ENCODE results near the gene WDR35.

Gene WDR35

DNA sequence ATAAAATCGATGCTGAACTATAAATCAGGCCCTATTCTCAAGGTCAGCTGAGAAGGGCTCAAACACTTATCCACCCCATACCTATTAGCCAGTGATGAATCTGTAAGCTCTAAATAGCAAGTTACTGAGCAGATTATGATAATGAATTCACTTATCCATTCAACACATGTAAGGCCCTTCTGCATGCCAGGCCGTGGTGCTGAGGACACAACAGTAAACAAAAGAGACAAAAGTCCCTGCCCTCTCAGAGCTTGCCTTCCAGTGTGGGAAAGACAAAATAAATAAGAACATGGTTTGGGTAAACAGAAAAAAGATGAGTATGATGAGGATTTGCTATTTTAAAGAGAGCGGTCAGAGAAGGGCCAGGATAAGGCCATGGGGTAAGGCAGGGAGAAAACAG is 99.8 kb downstream of the WDR35 start:
- TF ChIP-seq POLR2A (IDR thresholded peaks at IDR 0.05; ENCODE audit: low read depth, low read length) (no peak), POLR2AphosphoS5 (IDR thresholded peaks at IDR 0.05; ENCODE audit: low read depth, low read length) (no peak), SPI1 (IDR thresholded peaks at IDR 0.05; ENCODE audit: low read depth, low read length) (no peak), PAX5 (IDR thresholded peaks at IDR 0.05; ENCODE audit: insufficient read depth, low read length, severe bottlenecking) (no peak), POU2F2 (IDR thresholded peaks at IDR 0.05; ENCODE audit: low read depth, low read length) (no peak), TAF1 (IDR thresholded peaks at IDR 0.05; ENCODE audit: low read depth, low read length) (no peak)
- DNase-seq (ENCODE audit: insufficient read length, low spot score), result no peak
- no peak for FAIRE-seq

DNA sequence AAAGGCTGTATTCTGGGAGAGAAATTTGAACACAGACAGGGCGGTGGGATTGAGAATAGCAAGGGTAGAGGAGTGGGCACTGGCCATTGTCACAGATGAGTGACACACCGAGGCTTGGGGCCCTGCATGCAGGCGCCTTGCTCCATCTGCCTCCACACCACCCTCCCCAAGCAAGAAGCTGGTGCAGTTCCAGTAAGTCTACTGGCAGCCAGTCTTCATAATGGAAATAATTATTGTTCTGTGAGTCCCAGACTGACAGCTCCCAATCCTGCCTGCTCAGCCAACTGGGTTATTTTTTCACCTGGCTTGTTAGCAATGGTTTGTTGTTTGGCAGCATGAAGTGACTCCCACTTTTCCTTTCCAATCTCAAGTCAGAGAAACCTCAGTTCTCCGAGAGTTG is 101.1 kb downstream of the WDR35 start:
- FAIRE-seq (no peak), DNase-seq (ENCODE audit: insufficient read length, low spot score) (no peak)
- TF ChIP-seq SPI1 (IDR thresholded peaks at IDR 0.05; ENCODE audit: low read depth, low read length) (no peak), PAX5 (IDR thresholded peaks at IDR 0.05; ENCODE audit: insufficient read depth, low read length, severe bottlenecking) (no peak), POU2F2 (IDR thresholded peaks at IDR 0.05; ENCODE audit: low read depth, low read length) (no peak), POLR2AphosphoS5 (IDR thresholded peaks at IDR 0.05; ENCODE audit: low read depth, low read length) (no peak), TAF1 (IDR thresholded peaks at IDR 0.05; ENCODE audit: low read depth, low read length) (no peak), POLR2A (IDR thresholded peaks at IDR 0.05; ENCODE audit: low read depth, low read length) (no peak)

DNA sequence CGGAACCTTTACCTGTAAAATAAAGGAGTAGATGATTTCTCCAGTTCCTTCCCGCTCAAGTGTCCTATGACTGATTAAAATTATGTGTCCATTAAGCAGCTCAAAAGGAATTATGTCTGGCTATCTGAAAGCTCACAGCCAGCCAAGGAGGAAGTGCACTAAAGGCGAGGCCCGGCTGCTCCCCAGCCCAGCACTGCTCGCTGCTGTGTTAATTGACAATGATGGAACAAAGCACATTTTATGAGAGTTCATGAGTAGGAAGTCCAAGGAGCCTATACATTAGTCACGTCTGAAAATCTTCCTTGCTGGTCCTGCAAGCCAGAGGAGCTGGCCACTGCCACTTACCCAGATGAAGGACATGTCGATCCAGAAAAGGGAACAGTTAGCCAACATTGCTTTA is 102.4 kb downstream of the WDR35 start:
- no peak for FAIRE-seq
- TF ChIP-seq POLR2A (IDR thresholded peaks at IDR 0.05; ENCODE audit: low read depth, low read length) (no peak), TAF1 (IDR thresholded peaks at IDR 0.05; ENCODE audit: low read depth, low read length) (no peak), PAX5 (IDR thresholded peaks at IDR 0.05; ENCODE audit: insufficient read depth, low read length, severe bottlenecking) (no peak), SPI1 (IDR thresholded peaks at IDR 0.05; ENCODE audit: low read depth, low read length) (no peak), POLR2AphosphoS5 (IDR thresholded peaks at IDR 0.05; ENCODE audit: low read depth, low read length) (no peak), POU2F2 (IDR thresholded peaks at IDR 0.05; ENCODE audit: low read depth, low read length) (no peak)

DNA sequence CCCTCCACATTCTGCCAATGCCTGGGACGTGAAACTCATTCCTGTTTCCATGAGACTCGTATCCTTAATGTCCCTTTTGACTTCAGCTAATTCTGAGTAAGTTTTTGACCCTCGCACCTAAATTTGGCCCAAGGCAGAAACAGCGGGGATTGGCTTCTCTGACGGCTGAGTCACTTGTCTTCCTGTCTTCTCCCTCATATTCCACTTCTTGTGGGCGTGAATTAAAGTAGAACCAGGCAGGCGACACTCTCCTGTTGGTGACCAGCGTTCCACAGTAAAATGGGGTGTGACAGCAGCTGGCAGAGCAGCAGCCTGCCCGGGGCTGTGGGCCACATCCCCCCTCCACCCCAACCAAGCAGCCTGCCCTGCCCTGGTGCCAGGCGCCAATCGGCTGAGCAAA is 103.6 kb downstream of the WDR35 start:
- TF ChIP-seq PAX5 (IDR thresholded peaks at IDR 0.05; ENCODE audit: insufficient read depth, low read length, severe bottlenecking), result no peak
- TF ChIP-seq SPI1 (IDR thresholded peaks at IDR 0.05; ENCODE audit: low read depth, low read length), result no peak
- TF ChIP-seq TAF1 (IDR thresholded peaks at IDR 0.05; ENCODE audit: low read depth, low read length), result no peak
- TF ChIP-seq POU2F2 (IDR thresholded peaks at IDR 0.05; ENCODE audit: low read depth, low read length), result no peak
- no peak for TF ChIP-seq POLR2A (IDR thresholded peaks at IDR 0.05; ENCODE audit: low read depth, low read length)
- TF ChIP-seq POLR2AphosphoS5 (IDR thresholded peaks at IDR 0.05; ENCODE audit: low read depth, low read length), result no peak
- DNase-seq (ENCODE audit: insufficient read length, low spot score) (no peak), FAIRE-seq (no peak)

More for the DNA sequence above, 102.4 kb downstream of the WDR35 start:
- DNase-seq (ENCODE audit: insufficient read length, low spot score), result no peak

DNA sequence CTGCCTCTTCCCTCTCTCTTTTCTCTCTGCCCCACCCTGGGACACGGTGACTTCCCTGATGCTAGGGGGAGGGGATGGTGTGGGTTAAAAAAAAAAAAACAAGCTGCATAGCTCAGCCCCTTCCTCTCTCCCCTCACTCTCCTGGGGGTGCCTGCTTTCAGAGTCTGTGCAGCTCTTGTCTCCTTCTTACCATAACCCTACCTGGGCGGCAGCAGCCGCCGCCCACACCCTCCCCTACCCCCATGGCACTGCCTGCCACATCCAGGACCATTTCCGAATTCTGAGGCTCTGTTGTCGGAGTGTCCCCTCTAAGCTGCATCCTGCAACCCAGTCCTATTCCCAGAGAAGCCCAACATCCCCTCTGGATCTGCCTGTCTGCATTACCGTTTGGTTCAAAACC is 104.1 kb downstream of the WDR35 start:
- DNase-seq (ENCODE audit: insufficient read length, low spot score) (no peak), FAIRE-seq (no peak)
- no peak for TF ChIP-seq TAF1 (IDR thresholded peaks at IDR 0.05; ENCODE audit: low read depth, low read length)
- no peak for TF ChIP-seq POLR2A (IDR thresholded peaks at IDR 0.05; ENCODE audit: low read depth, low read length)
- TF ChIP-seq SPI1 (IDR thresholded peaks at IDR 0.05; ENCODE audit: low read depth, low read length), result no peak
- no peak for TF ChIP-seq POLR2AphosphoS5 (IDR thresholded peaks at IDR 0.05; ENCODE audit: low read depth, low read length)
- TF ChIP-seq PAX5 (IDR thresholded peaks at IDR 0.05; ENCODE audit: insufficient read depth, low read length, severe bottlenecking), result no peak
- TF ChIP-seq POU2F2 (IDR thresholded peaks at IDR 0.05; ENCODE audit: low read depth, low read length), result no peak

DNA sequence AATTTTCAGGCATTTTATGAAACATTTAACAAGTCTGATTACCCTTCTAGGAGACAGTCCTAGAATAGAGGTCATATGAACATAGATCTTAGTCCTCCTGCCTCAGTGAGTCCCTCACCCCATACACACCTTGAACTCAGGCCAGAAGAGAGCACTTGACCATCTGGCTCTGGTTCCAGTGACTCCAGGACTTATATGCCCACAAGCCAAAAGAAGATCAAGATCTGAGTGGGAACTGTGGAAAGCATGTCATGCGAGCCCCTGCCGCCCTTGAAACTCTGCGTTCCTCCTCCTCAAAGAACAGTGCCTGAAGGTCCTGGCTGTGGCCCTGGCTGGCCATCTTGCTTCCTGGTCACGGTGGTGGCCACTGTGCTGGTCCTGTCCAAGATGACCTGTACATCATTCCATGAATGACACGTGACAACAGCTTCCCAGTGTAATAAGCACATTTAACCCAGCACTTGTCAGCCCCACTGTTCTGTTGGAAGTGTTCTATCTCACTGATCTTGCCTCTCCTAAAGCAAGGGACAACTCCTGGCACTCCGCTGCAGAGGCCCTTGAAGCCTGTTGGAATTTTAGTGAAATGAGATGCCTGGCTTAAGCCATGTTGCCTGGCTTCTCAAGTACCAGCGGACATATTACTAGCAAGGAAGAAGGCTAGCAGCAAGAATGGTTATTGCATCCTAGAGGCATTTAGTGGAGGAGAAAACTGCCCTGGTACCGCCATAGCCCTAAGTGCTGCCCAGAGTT is 105.8 kb downstream of the WDR35 start:
- FAIRE-seq, result no peak
- no peak for DNase-seq (ENCODE audit: insufficient read length, low spot score)
- TF ChIP-seq POLR2A (IDR thresholded peaks at IDR 0.05; ENCODE audit: low read depth, low read length), result no peak
- no peak for TF ChIP-seq TAF1 (IDR thresholded peaks at IDR 0.05; ENCODE audit: low read depth, low read length)
- no peak for TF ChIP-seq PAX5 (IDR thresholded peaks at IDR 0.05; ENCODE audit: insufficient read depth, low read length, severe bottlenecking)
- TF ChIP-seq POU2F2 (IDR thresholded peaks at IDR 0.05; ENCODE audit: low read depth, low read length), result no peak
- TF ChIP-seq SPI1 (IDR thresholded peaks at IDR 0.05; ENCODE audit: low read depth, low read length), result no peak
- no peak for TF ChIP-seq POLR2AphosphoS5 (IDR thresholded peaks at IDR 0.05; ENCODE audit: low read depth, low read length)

DNA sequence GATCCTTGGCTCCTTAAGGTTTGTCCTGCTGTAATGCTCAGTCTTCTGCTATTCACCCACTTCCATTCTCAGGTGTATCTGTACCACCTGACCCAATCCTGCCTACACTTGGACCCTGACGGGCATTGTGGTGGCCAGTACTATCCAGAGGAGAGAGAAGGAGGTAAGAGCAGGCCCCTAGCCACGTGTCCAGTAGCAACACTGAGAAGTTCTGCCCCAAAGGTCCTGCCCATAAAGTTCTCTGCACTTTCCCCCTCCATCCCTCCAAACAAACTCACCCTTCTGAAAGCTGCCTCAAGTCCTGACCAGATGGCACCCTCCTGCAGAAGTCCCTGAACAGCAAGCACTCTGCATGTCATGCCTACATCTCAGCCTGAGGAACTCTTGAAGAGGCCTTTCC is 106.4 kb downstream of the WDR35 start:
- FAIRE-seq, result no peak
- TF ChIP-seq TAF1 (IDR thresholded peaks at IDR 0.05; ENCODE audit: low read depth, low read length), result no peak
- no peak for DNase-seq (ENCODE audit: insufficient read length, low spot score)

DNA sequence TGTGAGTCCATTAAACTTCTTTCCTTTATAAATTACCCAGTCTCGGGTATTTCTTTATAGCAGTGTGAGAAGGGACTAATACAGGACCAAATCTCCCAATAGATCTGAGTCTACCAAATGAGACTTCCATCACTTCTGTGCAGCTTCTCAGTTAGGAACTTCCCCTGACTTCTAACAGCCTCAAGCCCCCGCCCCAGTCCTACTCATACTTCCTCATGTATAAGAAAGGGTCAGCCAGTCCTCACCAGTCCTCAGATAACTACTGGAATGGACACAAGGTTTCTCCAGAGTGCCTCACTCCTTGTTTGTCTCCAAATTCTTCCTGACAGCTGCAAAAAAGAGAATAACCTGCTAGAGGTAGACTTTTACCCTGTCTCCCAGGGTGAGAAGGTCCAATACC is 107.6 kb downstream of the WDR35 start:
- FAIRE-seq (no peak), DNase-seq (ENCODE audit: insufficient read length, low spot score) (no peak)
- TF ChIP-seq POLR2AphosphoS5 (IDR thresholded peaks at IDR 0.05; ENCODE audit: low read depth, low read length), result no peak
- no peak for TF ChIP-seq POLR2A (IDR thresholded peaks at IDR 0.05; ENCODE audit: low read depth, low read length)
- no peak for TF ChIP-seq SPI1 (IDR thresholded peaks at IDR 0.05; ENCODE audit: low read depth, low read length)
- no peak for TF ChIP-seq POU2F2 (IDR thresholded peaks at IDR 0.05; ENCODE audit: low read depth, low read length)
- TF ChIP-seq PAX5 (IDR thresholded peaks at IDR 0.05; ENCODE audit: insufficient read depth, low read length, severe bottlenecking), result no peak
- TF ChIP-seq TAF1 (IDR thresholded peaks at IDR 0.05; ENCODE audit: low read depth, low read length), result no peak

DNA sequence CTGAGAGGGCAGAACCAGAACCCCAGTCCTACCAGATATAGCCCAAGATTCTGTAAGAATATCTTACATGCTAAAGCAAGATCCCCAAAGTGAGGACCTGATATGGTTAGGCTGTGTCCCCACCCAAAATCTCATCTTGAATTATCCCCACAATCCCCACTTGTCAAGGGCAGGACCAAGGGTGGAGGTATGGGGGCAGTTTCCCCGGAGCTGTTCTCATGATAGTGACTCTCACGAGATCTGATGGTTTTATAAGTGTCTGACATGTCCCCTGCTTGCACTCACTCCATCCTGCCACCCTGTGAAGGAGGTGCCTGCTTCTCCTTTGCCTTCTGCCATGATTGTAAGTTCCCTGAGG is 108.0 kb downstream of the WDR35 start:
- no peak for DNase-seq (ENCODE audit: insufficient read length, low spot score)
- no peak for TF ChIP-seq POU2F2 (IDR thresholded peaks at IDR 0.05; ENCODE audit: low read depth, low read length)
- no peak for TF ChIP-seq POLR2AphosphoS5 (IDR thresholded peaks at IDR 0.05; ENCODE audit: low read depth, low read length)
- TF ChIP-seq SPI1 (IDR thresholded peaks at IDR 0.05; ENCODE audit: low read depth, low read length), result no peak
- no peak for TF ChIP-seq TAF1 (IDR thresholded peaks at IDR 0.05; ENCODE audit: low read depth, low read length)
- no peak for TF ChIP-seq PAX5 (IDR thresholded peaks at IDR 0.05; ENCODE audit: insufficient read depth, low read length, severe bottlenecking)
- no peak for TF ChIP-seq POLR2A (IDR thresholded peaks at IDR 0.05; ENCODE audit: low read depth, low read length)
- no peak for FAIRE-seq
